NCI-H774 (cell line): ENCODE results near the gene ADAM23.

ENCODE experiments used
- DNase-seq: peaks from one replicate; lab custom pipeline; 2025; lab: John Stamatoyannopoulos, UW

ADAM23 gene

DNA sequence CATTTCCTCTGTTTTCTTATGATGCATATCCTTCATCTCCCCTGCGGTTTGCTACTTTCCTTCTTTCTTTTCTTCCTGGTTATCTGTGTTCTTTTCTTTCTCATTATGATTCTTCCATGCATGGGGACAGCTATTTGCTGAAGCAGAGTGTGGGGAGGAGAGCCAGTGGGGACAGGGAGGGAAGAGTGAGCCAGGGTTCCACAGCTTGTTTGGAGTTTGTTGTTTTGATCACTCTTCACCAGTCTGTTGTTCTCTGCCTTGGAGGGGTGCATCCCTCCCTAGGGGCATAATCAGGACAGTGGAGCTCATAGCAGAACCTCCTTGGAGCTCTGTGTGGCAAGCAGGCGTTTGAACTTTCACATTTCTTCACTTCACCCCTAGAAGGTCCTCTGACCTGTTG lies 68.0 kb downstream of the ADAM23 start:
- no peak for DNase-seq

DNA sequence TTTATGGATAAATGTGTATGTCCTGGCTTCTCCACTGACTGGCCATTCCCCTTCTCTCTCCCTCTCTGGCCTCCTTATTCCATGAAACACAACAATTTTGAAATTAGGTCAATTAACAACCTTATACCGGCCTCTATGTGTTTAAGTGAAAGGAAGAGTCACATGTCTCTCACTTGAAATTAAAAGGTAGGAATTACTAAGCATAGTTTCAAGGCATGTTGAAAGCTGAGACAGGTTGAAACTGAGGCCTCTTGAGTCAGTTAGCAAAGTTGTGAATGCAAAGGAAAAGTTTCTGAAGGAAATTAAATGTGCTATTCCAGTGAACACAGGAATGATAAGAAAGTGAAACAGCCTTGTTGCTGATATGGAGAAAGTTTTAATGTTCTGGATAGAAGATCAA lies 69.7 kb downstream of the ADAM23 start:
- no peak for DNase-seq

DNA sequence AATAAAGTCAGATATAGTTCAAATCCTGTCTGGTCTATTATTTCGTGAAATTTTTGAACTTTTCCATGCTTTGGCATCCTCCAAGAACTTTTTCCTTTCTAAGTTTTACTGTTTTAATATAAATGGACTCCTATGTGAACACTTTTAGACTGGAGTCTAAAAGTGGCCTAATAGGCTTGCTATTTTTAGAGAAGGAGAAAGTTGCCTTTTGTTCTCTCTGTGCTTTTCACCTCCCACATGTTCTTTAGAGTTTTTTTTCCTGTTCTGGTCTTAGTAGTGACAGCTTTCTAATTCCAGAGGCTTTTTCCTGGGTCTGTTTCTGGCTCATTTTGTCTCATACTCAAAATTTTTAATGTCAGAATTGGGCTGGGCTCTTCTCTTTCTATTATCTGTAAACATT lies 72.2 kb downstream of the ADAM23 start:
- no peak for DNase-seq

DNA sequence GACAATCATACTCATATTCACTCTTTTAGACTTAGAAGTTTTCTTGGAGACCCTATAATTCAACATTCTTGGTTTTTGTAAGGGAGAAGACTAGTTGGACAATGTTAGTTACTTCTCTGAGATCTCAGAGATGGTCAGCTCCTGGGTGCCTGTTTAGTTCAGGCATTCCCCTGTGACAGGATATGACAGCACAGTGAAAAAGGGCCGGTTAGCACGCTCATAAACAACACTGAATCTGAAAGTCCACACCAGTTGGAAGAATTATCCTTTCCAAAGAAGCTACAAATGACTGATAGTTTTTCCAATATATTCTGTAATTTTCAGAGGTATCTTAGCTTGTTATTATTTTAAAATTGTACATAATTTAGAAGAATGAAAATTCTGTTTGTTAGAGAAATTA lies 75.7 kb downstream of the ADAM23 start:
- no peak for DNase-seq

DNA sequence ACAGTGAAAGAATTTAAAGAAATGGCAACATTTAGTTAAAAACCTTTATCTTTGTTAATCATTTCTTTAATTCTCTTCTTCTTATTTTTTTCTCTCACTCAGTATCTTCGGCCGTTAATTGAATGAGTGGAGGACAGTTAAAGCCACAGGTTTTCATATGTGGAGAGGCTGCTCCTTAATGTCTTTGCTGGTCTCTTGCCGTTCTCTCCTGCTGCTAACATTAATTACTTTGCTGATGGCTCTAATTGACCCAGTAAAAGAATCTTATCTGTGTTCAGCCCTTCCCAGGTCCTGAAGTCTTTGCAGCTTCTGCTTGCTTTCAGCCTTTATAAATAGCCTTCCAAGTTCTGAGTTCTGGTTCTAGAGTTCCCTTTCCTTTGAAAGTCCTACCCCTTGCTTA lies 77.1 kb downstream of the ADAM23 start:
- DNase-seq = no peak

DNA sequence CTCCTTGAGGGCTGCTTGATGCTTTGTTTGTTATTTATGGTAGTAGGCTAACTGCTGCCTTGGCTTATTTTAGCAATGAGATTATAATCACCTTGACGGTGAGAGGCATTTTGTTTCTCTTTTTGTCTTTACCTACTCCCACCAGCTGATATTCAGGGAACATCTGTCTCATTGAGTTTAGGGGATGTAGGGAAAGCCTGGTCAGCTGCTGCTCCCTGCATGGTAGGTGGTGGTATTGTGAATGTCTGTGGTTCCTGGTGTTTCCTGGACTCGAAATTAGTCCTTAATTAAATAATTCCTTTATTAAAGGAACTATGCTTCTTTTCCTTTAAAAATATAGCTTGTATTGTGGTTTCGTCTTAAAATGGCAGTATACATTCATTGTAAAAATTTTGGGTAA lies 77.8 kb downstream of the ADAM23 start:
- DNase-seq = no peak

DNA sequence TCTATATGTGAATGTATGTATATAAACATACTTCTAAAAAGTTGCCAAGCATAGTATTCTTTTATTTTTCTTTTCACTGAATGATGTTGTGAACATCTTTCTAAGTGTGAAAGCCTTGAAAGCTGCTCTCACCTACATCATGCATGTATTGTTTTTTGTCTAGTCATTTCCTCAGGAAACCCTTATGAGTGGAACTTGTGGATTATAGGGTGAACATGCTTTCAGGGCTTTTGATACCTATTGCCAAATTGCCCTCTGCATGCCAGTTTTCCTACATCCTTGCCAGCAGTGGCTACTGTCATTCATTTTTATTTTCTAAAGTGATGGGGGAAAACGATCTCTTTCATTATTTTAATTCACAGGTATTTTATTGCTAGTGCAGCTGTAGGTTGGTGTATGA lies 78.3 kb downstream of the ADAM23 start:
- no peak for DNase-seq

DNA sequence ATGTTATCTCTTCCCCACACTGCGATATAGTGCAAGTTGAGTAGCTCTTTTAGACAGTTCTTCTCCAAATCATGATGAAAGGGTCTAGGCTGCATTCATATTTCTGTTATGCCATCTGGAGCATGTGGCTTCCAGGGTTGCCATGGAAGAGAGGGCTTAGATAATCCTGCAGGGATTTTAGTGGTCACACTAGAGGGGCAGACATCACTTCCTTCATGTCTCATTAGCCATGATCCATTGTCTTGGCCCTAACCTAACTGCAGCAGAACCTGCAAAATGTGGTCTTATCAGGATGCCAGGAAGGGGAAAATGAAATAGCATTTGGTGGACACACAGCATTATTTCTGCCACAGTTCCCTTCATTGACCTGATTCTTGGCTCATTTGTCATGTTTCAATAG lies 83.1 kb downstream of the ADAM23 start:
- no peak for DNase-seq

DNA sequence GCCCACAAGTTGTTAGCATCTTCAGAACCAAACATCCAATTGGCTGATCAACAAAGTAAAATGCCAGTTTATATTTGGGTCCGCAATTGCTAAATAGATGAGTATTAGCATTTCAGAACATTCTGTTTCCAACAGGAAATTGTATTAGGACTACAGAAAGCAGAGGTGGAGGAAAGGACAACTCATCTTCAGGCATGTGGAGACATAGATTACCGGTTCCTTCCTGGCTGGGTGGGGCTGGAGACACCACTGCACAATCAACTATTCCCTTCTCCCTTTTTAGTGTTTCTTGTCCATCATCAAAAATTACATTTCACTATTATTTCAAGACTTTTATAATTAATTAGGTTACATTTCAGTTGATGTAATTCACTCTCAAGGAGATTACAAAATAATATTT lies 83.8 kb downstream of the ADAM23 start:
- no peak for DNase-seq

DNA sequence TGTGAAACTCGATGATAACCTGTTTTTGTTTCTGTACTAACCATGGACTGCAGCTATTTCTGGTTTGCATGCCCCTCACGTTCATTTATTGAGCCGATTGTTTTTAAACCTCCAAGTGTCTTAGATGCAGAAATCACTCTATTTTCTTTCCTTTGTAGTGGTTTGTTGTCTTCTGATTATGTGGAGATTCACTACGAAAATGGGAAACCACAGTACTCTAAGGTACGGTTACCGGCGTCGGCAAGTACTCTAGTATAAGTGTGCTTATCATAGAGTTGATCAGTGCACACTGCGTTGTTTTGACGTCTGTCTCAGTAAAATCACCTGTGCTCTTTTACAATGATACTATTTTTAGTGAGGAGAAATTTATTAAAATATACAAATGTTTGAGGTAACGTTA lies 87.4 kb downstream of the ADAM23 start:
- no peak for DNase-seq

DNA sequence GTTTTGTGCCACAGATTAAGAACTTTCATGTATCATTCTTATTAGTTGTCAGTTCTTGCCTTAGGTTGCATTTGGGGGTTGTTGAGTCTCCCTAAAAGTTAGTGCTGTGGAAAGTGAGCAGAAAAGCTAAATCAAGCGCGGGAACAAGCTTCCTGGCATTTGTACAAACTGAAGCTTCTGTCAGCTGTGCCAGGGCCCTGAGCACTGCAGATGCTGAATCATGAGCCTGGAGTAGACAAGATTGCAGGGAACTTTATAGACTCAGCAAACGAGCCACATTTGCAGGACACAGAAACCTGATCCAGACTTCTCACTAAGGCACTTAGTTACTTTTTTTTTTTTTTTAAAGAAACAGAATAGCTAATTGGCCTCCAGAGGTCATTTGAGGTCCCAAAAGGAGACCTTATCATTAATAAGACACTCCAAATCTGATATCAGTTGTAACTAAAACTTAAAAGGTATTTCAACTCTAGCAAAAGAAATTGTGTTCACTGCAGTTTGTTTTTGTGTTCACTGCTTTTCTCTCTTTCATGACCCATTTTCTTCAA lies 88.7 kb downstream of the ADAM23 start:
- no peak for DNase-seq

DNA sequence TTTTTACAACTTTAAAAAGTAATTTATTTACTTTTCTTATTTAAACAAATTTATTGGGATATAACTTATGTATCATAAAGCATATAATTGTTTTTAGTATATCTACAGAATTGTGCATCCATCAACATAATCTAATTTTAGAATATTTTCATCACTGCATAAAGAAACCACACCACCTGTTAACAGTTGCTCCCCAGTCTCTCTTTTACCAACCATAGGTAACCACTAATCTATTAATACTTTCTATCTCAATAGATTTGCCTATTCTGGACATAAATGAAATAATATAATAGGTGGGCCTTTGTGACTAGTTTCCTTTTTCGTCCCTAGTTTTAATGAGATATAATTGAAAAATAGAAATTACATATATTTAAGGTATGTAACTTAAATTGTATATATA lies 90.6 kb downstream of the ADAM23 start:
- DNase-seq = no peak

DNA sequence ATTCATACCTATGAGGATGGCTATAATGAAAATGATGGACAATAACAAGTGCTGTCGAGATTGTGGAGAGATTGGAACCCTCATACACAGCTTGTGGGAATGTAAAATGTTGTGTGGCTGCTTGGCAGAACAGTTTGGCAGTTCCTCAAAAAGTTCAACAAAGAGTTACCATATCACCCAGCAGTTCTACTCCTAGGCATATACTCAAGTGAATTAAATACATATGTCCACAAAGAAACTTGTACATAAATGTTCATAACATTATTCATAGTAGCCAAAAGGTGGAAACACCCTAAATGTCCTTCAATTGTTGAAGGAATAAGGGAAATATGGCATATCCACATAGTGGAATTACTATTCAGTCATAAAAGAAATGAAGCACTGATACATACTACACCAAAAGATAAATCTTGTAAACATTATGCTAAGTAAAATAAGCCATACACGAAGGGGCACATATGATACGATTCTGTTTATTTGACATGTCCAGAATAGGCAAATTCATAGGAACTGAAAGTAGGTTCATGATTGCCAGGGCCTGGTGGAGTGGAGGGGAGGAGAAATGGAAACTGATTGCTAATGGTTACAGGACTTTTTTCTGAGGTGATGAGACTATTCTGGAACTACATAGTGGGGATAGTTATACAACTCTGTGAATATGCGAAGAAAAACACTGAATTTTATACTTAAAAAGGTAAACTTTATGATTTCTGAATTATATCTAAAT lies 92.1 kb downstream of the ADAM23 start:
- DNase-seq = no peak

DNA sequence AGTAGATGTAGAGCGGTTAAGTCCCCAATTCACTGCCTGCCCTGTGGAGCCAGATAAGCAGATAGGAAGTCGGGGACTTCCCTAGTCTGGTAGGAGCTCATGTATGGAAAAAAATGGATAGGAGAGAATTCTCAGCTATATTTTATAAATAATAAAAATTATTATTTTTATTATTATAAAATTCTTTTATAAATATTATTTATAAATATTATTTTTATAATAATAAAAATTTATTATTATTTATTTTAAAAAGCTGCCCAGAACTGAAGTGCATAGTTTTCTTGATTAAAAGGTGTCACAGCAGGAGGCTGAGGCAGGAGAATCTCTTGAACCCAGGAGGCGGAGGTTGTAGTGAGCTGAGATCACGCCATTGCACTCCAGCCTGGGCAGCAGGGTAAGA lies 97.4 kb downstream of the ADAM23 start:
- DNase-seq = no peak

DNA sequence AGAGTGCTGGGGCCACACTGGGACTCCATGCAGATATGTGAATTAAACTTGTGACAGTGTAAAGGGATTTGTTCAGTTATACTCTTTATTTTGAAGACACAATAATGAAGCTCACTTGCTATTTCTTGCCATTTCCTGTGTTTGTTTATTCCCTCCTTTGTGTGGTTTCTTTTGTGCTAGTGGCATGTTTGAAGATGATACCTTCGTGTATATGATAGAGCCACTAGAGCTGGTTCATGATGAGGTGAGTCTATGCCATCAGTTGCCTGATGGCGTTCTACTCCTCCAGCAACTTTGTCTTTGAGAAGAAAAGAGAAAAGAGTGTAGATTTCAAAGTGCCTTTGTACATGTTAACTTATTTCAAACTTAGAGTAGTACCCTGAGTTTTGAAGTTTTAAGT lies 99.7 kb downstream of the ADAM23 start:
- DNase-seq = no peak

DNA sequence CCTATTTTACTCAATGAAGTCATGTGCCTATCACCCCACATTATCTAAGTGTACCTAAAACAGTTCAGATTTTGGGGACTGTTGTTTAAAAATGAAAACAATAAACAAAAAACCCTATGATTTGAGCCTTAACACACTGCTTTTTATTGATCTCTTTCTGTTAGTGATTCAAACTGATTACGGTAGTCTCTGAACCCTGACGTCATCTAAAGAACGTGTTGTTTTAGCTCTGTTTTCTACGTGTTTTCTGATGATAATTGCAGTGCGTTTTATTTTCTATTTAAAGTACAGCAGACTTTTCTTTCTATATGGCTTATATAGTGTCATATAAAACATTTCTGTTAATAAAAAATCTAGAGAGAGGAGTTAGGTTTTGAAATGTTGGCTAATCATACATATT lies 105.1 kb downstream of the ADAM23 start:
- no peak for DNase-seq

DNA sequence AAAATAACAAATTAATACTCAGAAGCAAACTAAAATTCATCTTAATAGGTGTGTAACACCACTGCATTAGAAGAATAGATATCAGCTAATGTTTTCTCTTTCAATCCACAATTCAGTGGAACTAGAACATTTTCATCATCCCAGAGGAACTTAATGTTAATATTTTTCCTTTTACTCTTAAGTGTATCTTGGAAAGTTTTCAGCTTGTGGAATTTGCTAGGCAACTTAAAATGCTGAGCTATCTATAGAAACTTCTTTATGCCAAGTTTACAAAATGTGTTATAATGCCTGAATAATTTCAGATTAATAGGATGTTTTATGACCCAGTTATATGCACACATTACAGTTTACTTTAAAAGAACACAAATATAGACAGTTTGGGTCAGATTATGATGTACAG lies 112.4 kb downstream of the ADAM23 start:
- no peak for DNase-seq

DNA sequence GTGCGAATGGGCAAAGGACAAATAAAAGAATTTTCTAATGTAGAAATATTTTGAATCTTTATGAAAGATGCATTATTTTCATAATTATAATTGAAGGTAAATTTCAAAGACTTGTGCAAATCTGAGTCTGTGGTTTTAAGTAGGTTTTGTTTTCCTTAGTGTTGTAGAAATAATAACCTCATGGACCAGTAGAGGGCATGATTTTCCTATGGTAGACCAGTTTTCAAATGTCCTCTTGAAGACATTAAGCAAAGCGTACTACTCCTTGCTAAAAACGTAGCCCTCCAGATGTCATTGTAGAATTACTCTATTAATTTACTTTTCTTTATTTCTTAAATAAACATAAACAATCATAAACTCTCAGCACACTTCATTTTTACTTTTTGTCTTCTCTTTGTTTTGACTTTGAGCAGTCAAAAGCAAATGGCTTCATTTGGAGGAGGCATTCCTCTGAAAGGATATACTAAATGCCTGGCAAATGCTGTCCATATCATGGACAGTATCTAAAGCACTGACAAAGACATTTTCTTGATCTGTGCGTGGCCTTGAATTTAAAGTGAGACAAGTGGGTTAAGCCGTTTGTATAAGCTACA lies 113.1 kb downstream of the ADAM23 start:
- peak; percentile 16 for DNase-seq

DNA sequence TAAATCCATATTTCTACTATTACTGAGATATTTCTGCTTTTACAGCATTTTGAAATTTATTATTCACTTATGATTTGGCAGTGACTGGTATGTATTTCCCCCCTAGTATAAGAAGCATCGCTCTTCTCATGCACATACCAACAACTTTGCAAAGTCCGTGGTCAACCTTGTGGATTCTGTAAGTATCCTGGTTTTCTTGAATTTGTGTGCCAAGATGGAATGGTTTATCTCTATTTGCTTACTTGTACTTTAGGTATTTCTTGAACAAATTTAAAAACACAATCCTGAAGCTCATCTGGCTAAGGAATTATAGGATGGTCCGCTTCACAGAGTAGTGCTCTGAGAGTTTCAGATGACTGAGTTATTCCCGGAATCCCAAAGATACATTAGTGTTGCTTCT lies 114.0 kb downstream of the ADAM23 start:
- no peak for DNase-seq

DNA sequence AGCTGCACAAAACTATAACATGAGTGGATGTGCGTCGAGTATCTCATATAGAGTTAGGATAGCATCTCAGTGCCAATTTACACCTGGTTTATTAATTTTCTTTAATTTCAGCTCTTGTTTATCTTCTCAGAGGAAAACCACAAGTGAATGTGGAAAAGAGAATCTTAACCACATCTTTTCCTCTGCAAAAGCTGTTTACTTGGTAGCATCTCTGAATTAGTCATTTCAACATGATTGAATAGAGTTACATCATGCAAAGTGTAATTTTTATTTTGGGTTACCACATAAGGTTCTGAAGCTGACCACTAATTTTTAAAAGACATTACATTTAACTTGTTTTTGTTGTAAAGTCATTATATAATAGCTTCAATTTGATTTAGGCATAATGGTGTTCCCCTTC lies 115.2 kb downstream of the ADAM23 start:
- DNase-seq = no peak

DNA sequence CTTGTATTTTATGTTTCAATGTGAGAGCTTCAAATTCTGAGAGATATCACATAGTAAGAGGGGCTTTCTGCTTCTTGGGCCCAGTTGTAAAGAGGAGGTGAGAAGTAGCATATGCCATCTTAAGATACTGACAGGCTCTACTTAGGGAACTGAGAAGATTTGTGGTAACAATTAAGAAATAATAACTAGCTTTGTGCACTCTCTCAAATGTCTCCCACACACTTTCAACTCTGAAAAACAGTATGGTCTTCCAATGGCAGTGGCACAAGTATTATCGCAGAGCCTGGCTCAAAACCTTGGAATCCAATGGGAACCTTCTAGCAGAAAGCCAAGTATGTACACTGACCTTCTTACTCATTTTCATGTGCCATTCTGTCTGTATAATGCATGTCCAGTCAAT lies 118.6 kb downstream of the ADAM23 start:
- DNase-seq = no peak

DNA sequence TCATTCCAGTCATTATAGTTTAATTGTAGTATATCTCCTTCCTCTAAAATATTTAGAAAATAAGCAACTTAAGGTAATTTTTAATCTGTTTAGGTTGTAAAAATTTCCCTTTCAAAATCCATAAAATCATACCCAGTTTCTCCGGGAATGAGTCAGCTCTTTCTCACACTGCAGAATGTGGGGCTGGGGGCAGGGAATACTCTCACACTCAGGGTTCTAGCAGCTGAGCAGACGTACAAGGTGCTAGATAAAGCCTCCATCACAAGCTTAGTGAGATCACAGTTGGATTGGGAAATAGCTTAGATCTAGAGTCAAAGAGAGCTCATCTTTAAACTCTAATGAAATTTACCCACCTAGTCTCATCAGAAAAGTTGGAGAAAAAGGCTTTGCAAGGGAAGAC lies 119.0 kb downstream of the ADAM23 start:
- DNase-seq = no peak

DNA sequence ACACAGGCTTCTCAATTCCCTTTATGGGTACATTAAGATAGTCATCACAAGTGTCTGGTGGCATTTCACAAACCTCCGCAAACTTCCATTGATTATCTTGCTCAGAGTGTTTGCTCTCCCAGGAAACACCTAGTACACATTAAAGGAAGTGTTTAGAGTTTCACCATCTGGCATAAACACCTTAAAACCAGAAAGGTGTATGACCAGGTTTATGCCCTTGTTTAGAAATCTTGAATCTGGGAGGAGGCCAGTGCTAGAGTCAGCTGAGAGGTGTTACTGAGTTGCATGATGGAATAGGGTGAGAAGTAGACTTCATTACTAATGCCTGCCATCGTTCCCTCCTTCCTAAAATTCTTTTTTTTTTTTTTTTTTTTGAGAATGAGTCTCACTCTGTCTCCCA lies 120.0 kb downstream of the ADAM23 start:
- DNase-seq = no peak

DNA sequence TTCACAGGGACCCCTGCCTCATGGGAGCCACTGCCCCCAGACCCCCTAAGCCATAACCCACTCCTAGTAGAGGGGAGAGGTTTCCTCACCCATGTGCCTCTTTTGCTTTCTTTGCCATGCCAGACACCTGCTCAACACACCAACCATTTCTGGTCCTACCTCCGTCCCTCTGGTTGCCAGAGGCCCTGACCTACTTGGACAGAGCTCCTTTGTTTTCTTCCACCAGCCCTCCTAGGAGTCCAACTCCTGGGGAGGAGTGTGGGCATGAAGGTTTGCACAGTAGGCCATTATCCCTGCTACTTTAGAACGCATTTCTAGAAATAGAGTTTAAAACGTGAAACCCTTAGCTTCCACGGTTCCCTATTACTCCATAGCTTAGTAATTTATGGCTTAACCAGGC lies 122.3 kb downstream of the ADAM23 start:
- DNase-seq = no peak
